NCI-H510A (cell line): Measurements from ENCODE around the gene NDUFA13.

Source experiments
- DNase-seq: peaks from one replicate; lab custom pipeline; 2025; lab: John Stamatoyannopoulos, UW

NDUFA13 gene

GRCh38 chr19:19547674-19548336 lies 31.8 kb downstream of the NDUFA13 start:
- DNase-seq = no peak

- no peak for DNase-seq
Measured at GRCh38 chr19:19548915-19549759, 33.1 kb downstream of the NDUFA13 start.

- no peak for DNase-seq
Measured at GRCh38 chr19:19549804-19550464, 33.9 kb downstream of the NDUFA13 start.

GRCh38 chr19:19550485-19550929 lies 34.5 kb downstream of the NDUFA13 start:
- no peak for DNase-seq

GRCh38 chr19:19550972-19551852 lies 35.2 kb downstream of the NDUFA13 start:
- no peak for DNase-seq

- no peak for DNase-seq
Measured at GRCh38 chr19:19551853-19552192, 35.8 kb downstream of the NDUFA13 start.

- DNase-seq = no peak
Measured at GRCh38 chr19:19552798-19553197, 36.8 kb downstream of the NDUFA13 start.

- DNase-seq = no peak
Measured at GRCh38 chr19:19553670-19554069, 37.6 kb downstream of the NDUFA13 start.

GRCh38 chr19:19554074-19555023 lies 38.3 kb downstream of the NDUFA13 start:
- no peak for DNase-seq

GRCh38 chr19:19558055-19558454 lies 42.0 kb downstream of the NDUFA13 start:
- DNase-seq = no peak

GRCh38 chr19:19558636-19559035 lies 42.6 kb downstream of the NDUFA13 start:
- DNase-seq = no peak

GRCh38 chr19:19559931-19560330 lies 43.9 kb downstream of the NDUFA13 start:
- DNase-seq = no peak

- no peak for DNase-seq
Measured at GRCh38 chr19:19561946-19562664, 46.1 kb downstream of the NDUFA13 start.

- DNase-seq = no peak
Measured at GRCh38 chr19:19562665-19563347, 46.8 kb downstream of the NDUFA13 start.

- no peak for DNase-seq
Measured at GRCh38 chr19:19563348-19563848, 47.4 kb downstream of the NDUFA13 start.

- no peak for DNase-seq
Measured at GRCh38 chr19:19566306-19566705, 50.3 kb downstream of the NDUFA13 start.

- DNase-seq = no peak
Measured at GRCh38 chr19:19567391-19567790, 51.4 kb downstream of the NDUFA13 start.

GRCh38 chr19:19568802-19569756 lies 53.1 kb downstream of the NDUFA13 start:
- no peak for DNase-seq
